Lower leg skin (tissue), 4 donors: ENCODE data around the gene ATG7. TPM values are rescaled to one million over a fixed set of nuclear protein-coding genes. Genes with fewer than 3 reads are reported as not detected.

ENCODE experiments used
- DNase-seq, 2 donors: peaks; one replicate each; pipeline ENCODE4 v3.0.0-alpha.2; 2019; ENCODE audit warnings: low spot score in 2 of 2
- H3K4me3 ChIP-seq: fragments of 200-600 bp; sonication (generic); 2 replicates; pipeline ENCODE4 v1.5.1; 2017; ENCODE audit warnings: mild to moderate bottlenecking, low read depth; ENCODE audit not compliant: poor library complexity, severe bottlenecking
- CTCF ChIP-seq, 3 donors: fragments of 450-650 bp; IDR thresholded peaks; one replicate each; pipeline ENCODE4 v1.5.1; 2016; ENCODE audit warnings: antibody characterized with exemption in 3 of 3, mild to moderate bottlenecking in 3 of 3, moderate library complexity in 2 of 3
- POLR2A ChIP-seq, 2 donors: fragments of 450-650 bp; IDR thresholded peaks; one replicate each; pipeline ENCODE4 v1.6.1; 2016 to 2017; ENCODE audit warnings: antibody characterized with exemption in 2 of 2, mild to moderate bottlenecking in 1 of 2, moderate library complexity in 1 of 2
- WGBS, 2 donors: methylation state at CpG; one replicate each; pipeline ENCODE4 v1.1.5; 2018; 5-methylcytosine and 5-hydroxymethylcytosine counted together
- intact Hi-C: fragments of 100-400 bp; cut with DNase I; formaldehyde crosslinking; loops from one replicate; pipeline ENCODE4 v1.15.0; 2023; ENCODE audit warnings: low total_unique reads
- total RNA-seq, 4 donors: library from RNA; depleted of rRNA; stranded (reverse); fragments of >200 nt; gene quantifications; one replicate each; pipeline ENCODE4 v1.1.0, GENCODE V29; 2016

Gene ATG7
- total RNA-seq, 4 donors from 2014 or later = 38.8 to 110 (median 53.2) TPM

GRCh38 chr3:11548721-11549131 lies 276.5 kb downstream of the ATG7 start:
- intact Hi-C loops = no loop called here
- WGBS, 2 donors = 45 to 70% methylated on average over 7 of the region's 7 CpGs

GRCh38 chr3:11549580-11550140 lies 277.5 kb downstream of the ATG7 start:
- 64 to 70% methylated on average over 9 of the region's 9 CpGs for WGBS, 2 donors
- intact Hi-C loops = no loop called here
- DNase-seq = no peak
- TF ChIP-seq CTCF (IDR thresholded peaks at IDR 0.05) (no peak), POLR2A (IDR thresholded peaks at IDR 0.05) (no peak)
- no peak overlapping the region for H3K4me3 ChIP-seq

More at GRCh38 chr3:11548721-11549131, 276.5 kb downstream of the ATG7 start:
- TF ChIP-seq POLR2A (IDR thresholded peaks at IDR 0.05) (no peak), CTCF (IDR thresholded peaks at IDR 0.05) (no peak)
- H3K4me3 ChIP-seq = no peak overlapping the region
- no peak for DNase-seq

- WGBS, 2 donors = 44 to 58% methylated on average over 17 of the region's 17 CpGs
- TF ChIP-seq CTCF (IDR thresholded peaks at IDR 0.05) (no peak), POLR2A (IDR thresholded peaks at IDR 0.05) (no peak)
- intact Hi-C loops = no loop called here
Measured at GRCh38 chr3:11551036-11551435, 278.8 kb downstream of the ATG7 start.

GRCh38 chr3:11552289-11553264 lies 280.4 kb downstream of the ATG7 start:
- no peak overlapping the region for H3K4me3 ChIP-seq
- no peak for DNase-seq
- TF ChIP-seq POLR2A (IDR thresholded peaks at IDR 0.05) (no peak), CTCF (IDR thresholded peaks at IDR 0.05) (no peak)
- WGBS, 2 donors = 87 to 91% methylated on average over 16 of the region's 16 CpGs
- intact Hi-C loops = no loop called here

More at GRCh38 chr3:11551036-11551435, 278.8 kb downstream of the ATG7 start:
- no peak overlapping the region for H3K4me3 ChIP-seq
- DNase-seq = no peak

- intact Hi-C loops = no loop called here
Measured at GRCh38 chr3:11553436-11554235, 281.4 kb downstream of the ATG7 start.

More at GRCh38 chr3:11553436-11554235, 281.4 kb downstream of the ATG7 start:
- no peak for TF ChIP-seq CTCF (IDR thresholded peaks at IDR 0.05)
- no peak for TF ChIP-seq POLR2A (IDR thresholded peaks at IDR 0.05)
- 67 to 68% methylated on average over 16 to 17 of the region's 17 CpGs for WGBS, 2 donors
- DNase-seq = no peak
- no peak overlapping the region for H3K4me3 ChIP-seq
